SK-N-MC (cell line): ENCODE measurements around the gene PTPN18.

ENCODE experiments used
- DNase-seq: peaks from one replicate; pipeline ENCODE4 v3.0.0-alpha.2; 2011; ENCODE audit warnings: low read depth, low spot score
- H3K27ac ChIP-seq: fragments of 200-600 bp; sonication (generic); 2 replicates; pipeline ENCODE4 v1.5.1; 2016; ENCODE audit warnings: mixed run types
- H3K36me3 ChIP-seq: fragments of 200-600 bp; sonication (generic); 2 replicates; pipeline ENCODE4 v1.6.1; 2017; ENCODE audit warnings: antibody characterized with exemption, low read length, mixed read lengths; ENCODE audit not compliant: insufficient read depth
- H3K4me3 ChIP-seq: fragments of 200-600 bp; sonication (generic); 2 replicates; pipeline ENCODE4 v1.5.1; 2016
- H3K9ac ChIP-seq: fragments of 200-600 bp; sonication (generic); 2 replicates; pipeline ENCODE4 v1.8.0; 2017; ENCODE audit warnings: mixed run types, mixed read lengths; ENCODE audit not compliant: insufficient read length
- H3K9me3 ChIP-seq: fragments of 200-600 bp; sonication (generic); 2 replicates; pipeline ENCODE4 v1.6.1; 2017; ENCODE audit warnings: low read depth, mild to moderate bottlenecking, antibody characterized with exemption, low read length, moderate library complexity, mixed read lengths
- EZH2 ChIP-seq: fragments of 200-600 bp; sonication (generic); IDR thresholded peaks from one replicate; pipeline ENCODE4 v1.6.1; 2017; ENCODE audit warnings: antibody characterized with exemption
- FOXP2 ChIP-seq: optimal IDR thresholded peaks from 2 replicates; pipeline ENCODE3; 2011; ENCODE audit warnings: mild to moderate bottlenecking, moderate library complexity; ENCODE audit not compliant: insufficient read depth; ENCODE audit errors: extremely low read length, control extremely low read depth
- POLR2AphosphoS5 ChIP-seq: IDR thresholded peaks from 2 replicates; pipeline ENCODE4 v1.6.1; 2012; ENCODE audit warnings: mild to moderate bottlenecking, low read depth, low read length, borderline replicate concordance

Gene PTPN18

DNA sequence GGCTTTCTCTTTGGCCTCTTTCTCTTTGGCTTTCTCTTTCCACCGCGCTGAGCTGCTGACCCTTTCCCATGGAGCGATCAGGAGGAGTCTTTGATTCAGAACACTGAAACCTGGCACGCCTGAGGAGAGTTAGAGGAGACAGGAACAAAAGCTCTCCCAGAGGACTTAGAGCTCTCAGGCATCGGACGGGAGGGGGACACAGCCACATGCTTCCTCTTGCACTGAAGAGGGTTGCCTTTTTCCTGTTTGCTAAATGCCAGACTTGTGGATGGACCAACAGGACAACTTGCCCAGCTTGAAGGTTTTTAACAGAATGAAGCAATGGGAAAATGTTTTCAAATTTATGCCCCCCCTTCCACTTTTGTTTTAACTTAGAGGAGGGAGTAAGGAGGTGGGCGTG is 3.6 kb upstream of the PTPN18 start:
- no peak for DNase-seq
- no peak for TF ChIP-seq EZH2
- no peak for TF ChIP-seq FOXP2
- no peak for TF ChIP-seq POLR2AphosphoS5
- Histone ChIP-seq H3K36me3 (peaks cover 13% of the 10 kb centered on the region; the same call in 1 of the 2 replicates), H3K9ac (no peak overlapping the region), H3K9me3 (no peaks in the 10 kb centered on the region), H3K4me3 (no peak overlapping the region), H3K27ac (no peak overlapping the region)

DNA sequence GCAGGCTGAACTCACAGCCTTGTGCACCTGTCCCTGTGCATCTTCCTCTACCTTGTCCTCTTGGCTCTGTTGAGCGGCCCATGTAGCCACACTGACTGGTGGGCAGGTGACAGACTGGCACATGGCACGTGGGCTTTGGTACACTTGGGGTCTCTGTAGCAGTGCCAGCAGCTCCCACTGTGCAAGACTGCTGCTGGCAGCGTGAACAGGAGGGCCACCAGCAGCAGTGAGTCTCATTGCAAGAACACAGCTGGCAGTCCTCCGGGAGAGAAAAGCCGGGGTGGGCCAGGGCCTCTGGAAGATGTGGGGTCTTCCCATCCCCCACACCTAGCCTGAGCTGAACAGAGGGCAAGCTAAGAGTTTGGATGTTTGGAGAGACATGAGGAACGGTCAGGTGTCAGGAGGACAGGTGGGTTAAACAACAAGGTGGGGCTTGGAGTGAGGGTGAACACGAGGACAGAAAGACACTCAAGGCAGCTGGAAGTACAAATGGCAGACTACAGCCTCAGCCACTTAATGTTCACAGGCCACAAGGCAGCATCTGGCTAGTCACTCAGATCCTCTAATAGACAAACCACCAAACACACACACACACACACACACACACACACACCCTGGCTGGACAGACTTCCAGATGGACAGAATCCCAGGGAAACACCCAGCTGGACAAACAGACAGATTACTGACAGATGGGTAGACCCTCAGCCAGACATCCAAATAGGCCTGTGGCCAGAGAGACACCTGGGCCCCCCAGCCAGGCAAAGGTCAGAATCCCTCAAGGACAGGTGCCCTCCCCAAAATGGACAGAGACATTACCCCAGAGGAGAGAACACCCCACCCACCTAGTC is 2.3 kb upstream of the PTPN18 start:
- H3K9ac ChIP-seq: no peak overlapping the region
- no peak overlapping the region for H3K4me3 ChIP-seq
- no peak overlapping the region for H3K27ac ChIP-seq
- no peaks in the 10 kb centered on the region for H3K9me3 ChIP-seq
- no peak for DNase-seq
- TF ChIP-seq POLR2AphosphoS5 (no peak), FOXP2 (no peak), EZH2 (no peak)
- H3K36me3 ChIP-seq: peaks cover under 1% of the 10 kb centered on the region; the same call in 1 of the 2 replicates

DNA sequence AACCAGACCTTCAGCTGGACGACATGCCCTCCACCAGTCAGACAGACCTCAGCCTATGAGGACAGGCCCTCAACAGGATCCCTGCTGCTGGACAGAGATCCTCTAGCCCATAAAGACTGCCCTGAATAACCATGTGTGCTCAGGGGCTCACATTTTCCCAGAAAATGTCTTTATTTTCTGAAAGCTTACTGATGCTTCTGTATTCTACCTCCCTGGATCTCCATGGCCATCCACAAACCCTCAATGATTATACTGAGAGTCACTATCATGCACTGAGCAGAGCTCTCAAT is 1.8 kb upstream of the PTPN18 start:
- no peak for DNase-seq

DNA sequence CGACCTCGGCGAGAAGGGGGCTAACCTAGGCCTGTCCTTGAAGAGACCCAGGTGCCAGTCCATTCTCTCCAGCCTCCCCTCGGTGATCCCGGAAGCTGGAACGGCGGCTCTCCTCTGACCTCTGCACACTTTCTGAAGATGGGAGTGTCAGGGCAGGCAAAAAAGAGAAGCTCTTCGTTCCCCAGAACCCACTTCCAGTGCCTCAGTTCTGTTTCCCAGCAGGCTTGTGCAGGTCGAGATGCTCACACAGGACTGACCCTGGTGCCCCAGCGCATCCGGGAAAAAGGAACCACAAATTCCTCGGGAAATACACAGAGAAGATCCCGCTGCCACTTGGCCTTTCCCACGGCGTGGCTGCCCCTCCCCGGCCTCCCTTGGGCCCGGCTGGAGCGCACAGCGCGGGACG is 681 bp upstream of the PTPN18 start:
- Histone ChIP-seq H3K36me3 (no peaks in the 10 kb centered on the region), H3K9me3 (no peaks in the 10 kb centered on the region), H3K4me3 (peak overlapping the region; percentile 78), H3K27ac (no peak overlapping the region), H3K9ac (no peak overlapping the region)
- no peak for DNase-seq
- TF ChIP-seq EZH2: no peak
- no peak for TF ChIP-seq FOXP2
- no peak for TF ChIP-seq POLR2AphosphoS5

More for the DNA sequence above, 1.8 kb upstream of the PTPN18 start:
- Histone ChIP-seq H3K36me3 (no peaks in the 10 kb centered on the region), H3K27ac (no peak overlapping the region), H3K4me3 (no peak overlapping the region), H3K9me3 (no peaks in the 10 kb centered on the region), H3K9ac (no peak overlapping the region)
- TF ChIP-seq POLR2AphosphoS5: no peak
- no peak for TF ChIP-seq EZH2
- TF ChIP-seq FOXP2: no peak

DNA sequence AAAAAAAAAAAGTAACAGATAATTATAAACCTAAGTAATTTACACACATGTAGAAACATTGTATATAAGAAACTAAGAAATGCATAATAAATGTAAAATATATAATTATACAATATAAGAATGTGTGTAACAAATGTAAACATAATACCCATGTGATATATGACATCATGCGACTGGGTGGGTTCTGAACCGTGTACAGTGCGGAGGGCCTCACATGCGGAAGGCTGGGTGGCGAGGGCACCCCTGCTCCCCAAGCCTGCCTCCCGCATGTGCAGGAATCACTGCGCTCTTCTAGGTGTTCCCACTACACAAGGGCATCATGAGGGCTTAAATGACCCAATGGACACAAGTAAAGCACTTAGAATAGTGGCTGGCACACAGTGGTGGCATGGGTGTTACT is 2.0 kb downstream of the PTPN18 start:
- TF ChIP-seq POLR2AphosphoS5: no peak
- TF ChIP-seq FOXP2: no peak
- no peak for TF ChIP-seq EZH2
- H3K4me3 ChIP-seq: no peak overlapping the region
- no peaks in the 10 kb centered on the region for H3K36me3 ChIP-seq
- DNase-seq: no peak
- no peak overlapping the region for H3K27ac ChIP-seq
- no peaks in the 10 kb centered on the region for H3K9me3 ChIP-seq
- H3K9ac ChIP-seq: no peak overlapping the region

DNA sequence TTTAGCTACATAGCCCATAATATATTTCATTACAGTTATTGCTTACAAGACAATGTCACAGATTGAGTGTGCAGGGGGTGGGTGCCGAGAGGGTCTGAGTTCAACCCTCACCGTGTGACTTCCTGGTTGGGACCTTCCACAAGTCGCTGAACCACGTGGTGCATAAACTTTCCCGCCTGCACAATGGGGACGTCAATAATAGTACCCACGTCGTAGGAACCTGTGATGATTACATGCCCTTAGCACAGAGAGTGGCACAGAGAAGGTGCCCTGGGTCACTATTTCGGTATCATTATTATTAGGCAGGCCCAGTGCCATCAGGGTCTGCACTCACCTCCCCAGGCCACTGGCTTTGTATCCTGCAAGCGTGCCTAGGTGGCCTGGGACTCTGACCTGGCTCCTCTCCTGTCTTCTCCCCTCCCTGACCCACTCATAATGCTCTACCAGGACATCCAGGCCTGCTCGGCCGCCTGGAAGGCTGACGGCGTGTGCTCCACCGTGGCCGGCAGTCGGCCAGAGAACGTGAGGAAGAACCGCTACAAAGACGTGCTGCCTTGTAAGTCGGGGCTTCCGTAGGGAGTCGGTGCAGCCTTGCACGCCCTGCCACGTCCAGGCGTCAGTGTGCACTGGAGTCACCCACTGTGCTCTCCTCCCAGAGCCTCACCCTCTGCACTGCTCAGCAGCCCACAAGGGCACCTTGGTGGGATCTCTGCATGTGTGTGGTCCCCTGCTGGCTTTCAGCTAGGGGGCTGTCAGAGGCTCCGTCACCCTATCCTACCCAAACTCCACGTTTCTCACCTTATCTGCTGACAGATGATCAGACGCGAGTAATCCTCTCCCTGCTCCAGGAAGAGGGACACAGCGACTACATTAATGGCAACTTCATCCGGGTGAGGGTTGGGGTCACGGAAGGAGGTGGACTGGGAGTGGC is 2.8 kb downstream of the PTPN18 start:
- Histone ChIP-seq H3K4me3 (no peak overlapping the region), H3K9ac (no peak overlapping the region), H3K9me3 (no peaks in the 10 kb centered on the region), H3K36me3 (no peaks in the 10 kb centered on the region), H3K27ac (no peak overlapping the region)
- no peak for TF ChIP-seq POLR2AphosphoS5
- TF ChIP-seq FOXP2: no peak
- no peak for TF ChIP-seq EZH2
- no peak for DNase-seq

DNA sequence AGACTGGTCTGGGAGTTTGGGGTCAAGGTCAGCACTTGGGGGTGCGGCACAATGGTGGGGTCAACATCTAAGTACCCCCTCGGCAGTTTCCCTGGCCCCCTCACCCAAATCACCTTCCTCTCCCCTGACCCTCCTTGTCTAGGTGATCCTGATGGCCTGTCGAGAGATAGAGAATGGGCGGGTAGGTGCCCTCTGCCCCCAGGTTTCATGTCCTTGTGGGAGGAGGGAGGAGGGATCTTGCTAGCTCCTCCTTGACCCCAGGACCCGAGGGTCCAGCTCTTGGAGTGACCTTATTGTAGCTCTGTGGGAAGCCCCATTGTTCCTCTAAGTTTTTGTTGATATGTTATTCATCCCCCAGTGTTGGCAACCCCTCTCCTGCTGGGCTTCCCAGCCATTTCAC is 3.6 kb downstream of the PTPN18 start:
- no peak for TF ChIP-seq EZH2
- no peak for TF ChIP-seq FOXP2
- no peak for TF ChIP-seq POLR2AphosphoS5
- DNase-seq: no peak
- no peak overlapping the region for H3K9ac ChIP-seq
- H3K9me3 ChIP-seq: no peaks in the 10 kb centered on the region
- no peaks in the 10 kb centered on the region for H3K36me3 ChIP-seq
- H3K27ac ChIP-seq: no peak overlapping the region
- no peak overlapping the region for H3K4me3 ChIP-seq

DNA sequence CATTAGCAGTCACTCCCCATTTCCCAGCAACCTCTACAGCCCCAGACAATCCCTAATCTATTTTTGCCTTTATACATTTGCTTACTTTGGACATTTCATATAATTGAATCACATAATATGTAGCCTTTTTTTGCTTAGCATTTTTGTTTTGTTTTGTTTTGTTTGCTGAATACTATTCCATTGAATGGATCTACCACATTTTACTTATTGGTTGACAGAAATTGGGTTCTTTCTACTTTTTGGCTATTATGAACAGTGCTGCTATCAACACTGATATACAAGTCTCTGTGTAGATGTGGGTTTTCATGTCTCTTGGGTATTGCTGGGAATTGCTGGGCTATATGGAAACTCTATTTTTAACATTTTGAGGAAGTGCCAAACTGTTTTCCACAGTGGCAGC is 7.6 kb downstream of the PTPN18 start:
- no peak for TF ChIP-seq EZH2
- no peak for TF ChIP-seq POLR2AphosphoS5
- no peak for TF ChIP-seq FOXP2
- Histone ChIP-seq H3K4me3 (no peak overlapping the region), H3K27ac (no peak overlapping the region), H3K9me3 (no peaks in the 10 kb centered on the region), H3K36me3 (no peaks in the 10 kb centered on the region), H3K9ac (no peak overlapping the region)
- no peak for DNase-seq
